Iris pigment epithelial cell (primary cell): ENCODE data around the gene IL10RA.
"Not testable (repeated sequence)": the region's sequence is repeated elsewhere in the genome, so short reads cannot be mapped to it uniquely, and the experiment has no call there.

Source experiments
- DNase-seq: peaks from one replicate; pipeline ENCODE4 v3.0.0-alpha.2; 2011; ENCODE audit warnings: low read depth

Gene IL10RA

DNA sequence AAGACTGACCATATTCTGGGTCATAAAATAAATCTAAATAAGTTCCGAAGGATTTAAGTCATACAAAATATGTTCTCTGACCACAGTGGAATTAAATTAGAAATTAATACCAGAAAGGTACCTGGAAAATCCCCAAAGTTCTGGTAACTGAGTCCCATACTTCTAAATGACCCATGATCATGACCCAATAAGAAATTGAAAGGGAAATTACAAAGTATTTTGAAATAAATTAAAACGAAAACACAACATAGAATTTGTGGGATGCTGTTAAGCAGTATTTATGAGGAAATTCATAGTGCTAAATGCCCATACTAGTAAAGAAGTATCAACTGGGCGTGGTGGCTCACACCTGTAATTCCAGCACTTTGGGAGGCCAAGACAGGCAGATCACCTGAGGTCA is 23.4 kb upstream of the IL10RA start:
- no peak for DNase-seq

DNA sequence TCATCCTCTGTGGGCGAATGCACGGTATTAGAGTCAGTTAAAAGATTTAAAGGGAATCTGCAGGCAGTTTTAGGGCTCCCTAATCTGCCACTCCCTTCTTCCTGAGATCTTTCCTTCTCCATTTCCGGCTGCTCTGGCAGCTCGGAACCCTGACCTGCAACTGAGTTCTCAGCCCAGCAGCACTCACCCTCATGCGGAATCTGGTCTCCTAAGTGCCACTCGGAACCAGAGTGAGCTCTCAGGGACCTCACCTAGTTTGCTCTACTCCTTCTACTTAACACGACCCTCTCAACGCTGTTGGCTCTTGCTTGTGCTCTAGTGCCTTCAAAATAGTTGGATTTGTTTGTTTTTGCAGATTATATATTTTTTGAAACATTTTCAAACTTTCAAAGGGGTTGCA is 19.3 kb upstream of the IL10RA start:
- DNase-seq, result no peak

DNA sequence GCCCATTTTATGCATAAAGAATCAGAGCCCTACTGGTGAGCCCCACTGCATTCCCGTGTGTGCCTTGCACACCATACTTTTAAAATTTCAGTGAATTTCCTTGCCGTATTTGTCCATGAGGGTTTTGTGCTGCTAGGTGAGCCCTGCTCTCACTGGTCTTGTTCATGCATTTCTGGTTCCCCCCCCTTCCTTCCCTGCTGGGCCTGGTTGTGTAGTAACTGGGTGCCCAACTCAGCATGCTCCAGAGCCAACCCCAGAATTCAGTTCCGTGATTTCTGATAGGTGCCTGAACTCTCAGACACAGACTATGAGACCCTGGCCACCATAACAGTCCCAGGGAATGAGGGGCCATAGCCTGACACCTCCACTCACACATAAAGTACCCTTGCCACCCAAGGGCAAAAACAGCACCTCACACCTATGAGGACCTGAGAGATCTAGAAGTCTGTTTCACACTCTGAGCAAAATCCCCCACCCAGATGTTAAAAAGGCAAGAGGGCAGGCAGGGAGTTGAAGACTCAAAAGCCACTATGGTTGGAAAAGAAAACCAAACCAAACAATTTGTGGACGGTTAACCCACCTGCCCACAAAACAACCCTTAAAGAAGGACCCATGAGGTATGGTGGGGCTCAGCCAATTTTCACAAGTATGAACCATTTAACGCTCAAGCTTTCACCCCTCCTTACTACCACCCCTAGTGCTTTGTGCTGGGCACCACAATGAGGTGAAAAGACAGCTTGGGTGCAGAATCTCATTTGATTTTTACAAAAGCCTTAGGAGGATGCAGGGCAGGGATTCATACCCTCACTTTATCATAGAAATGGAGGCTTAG is 16.8 kb upstream of the IL10RA start:
- DNase-seq, result no peak

DNA sequence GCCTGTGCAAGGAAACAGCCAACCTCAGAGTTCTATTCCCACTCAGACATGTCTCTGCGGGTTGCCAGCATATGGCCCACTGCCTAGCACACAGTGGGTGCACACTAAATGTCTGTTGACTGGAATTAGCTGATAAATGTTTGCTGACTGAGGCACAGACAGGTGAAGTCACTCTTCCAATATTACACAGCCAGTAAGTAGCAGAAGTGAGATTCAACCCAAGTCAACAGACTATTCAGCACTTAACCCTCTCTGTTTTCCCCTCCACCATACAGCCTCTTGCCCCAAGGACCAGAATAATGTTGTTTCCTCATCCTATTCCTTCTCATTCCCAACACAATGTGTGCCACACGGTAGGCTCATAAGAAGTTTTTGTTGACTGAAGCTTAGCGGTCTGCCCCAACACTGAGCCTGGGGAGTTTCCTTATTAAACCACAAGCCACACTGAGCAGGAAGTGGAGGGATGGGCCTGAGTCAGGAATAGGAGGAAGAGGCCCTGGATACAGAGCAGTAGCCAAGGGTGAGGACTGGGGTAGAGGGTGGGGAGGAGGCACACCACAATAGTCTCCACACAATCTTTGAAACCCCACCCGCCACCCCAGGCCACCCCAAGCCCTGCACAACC is 15.7 kb upstream of the IL10RA start:
- peak; percentile 37 for DNase-seq

DNA sequence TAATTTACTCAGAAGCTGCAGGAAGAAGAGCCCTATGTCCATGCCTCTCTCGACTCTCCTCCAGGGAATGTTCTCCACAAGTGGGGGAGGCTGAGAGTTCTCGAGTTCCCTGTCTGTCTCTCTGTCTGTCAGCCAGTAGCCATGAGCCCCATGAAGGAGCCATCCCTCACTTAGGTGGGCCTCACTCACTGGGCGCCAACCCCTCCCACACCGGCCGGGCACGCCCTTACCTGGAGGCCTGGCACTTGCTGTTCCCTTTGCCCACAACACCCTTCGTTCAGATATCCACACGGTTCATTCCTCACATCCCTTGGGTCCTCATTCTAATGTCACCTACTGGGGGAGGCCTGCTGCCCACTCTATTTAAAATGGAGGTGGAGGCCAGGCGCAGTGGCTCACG is 14.2 kb upstream of the IL10RA start:
- no peak for DNase-seq

DNA sequence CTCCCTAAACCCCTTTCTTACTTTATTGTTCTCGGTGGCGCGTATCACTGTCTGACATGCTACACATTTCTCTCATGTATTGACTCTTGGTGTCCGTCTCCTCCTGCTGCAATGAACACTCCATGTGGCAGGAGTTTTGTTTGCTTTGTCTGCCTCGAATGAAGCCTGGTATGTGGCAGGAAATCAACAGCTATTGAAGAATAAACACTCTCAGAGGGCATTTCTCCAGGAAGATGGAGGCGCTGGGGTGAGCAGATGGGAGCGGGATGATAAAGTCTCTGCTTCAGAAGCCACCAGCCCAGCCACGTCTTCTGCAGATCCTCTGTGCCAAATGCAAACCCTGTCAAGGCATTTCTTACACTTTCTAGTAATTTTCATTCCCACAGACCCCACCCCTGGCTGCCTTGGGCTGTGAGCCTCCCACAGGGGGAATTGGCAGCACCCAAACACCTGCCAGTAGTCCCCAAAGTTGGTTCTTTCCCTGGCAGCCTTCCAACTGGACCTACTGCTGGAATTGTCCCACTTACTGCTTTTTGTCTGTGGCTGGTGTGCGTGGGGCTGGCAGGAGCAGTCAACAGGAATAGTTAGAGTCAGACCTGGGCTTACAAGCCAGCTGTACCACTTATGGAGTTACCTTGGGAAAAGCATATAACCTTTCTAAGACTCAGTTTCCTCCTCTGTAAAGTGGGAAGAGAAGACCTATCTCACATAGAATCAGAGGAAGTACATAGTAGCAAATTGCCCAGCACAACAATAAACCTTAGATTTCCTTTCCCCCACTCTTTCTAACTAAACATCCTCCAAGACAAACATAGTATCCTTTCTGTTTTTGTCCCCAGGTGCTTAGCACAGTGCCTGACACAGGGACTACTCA is 13.3 kb upstream of the IL10RA start:
- no peak for DNase-seq

DNA sequence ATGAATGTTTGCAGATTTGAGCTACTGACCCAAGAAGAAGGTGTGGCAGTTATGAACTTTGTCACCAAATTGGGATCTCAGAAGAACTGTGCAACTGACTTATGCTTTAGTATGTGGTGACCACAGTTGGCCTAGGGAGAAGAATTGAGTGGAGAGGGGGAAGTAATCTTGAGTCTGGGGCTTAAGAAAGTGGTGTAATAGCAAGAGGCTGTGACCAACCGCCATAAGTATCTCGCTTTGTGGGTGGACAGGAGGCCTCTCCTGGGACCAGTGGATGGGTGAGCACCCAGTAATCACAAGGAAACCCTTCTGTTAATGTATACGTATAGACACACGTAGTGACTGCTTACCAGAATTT is 12.7 kb upstream of the IL10RA start:
- no peak for DNase-seq

DNA sequence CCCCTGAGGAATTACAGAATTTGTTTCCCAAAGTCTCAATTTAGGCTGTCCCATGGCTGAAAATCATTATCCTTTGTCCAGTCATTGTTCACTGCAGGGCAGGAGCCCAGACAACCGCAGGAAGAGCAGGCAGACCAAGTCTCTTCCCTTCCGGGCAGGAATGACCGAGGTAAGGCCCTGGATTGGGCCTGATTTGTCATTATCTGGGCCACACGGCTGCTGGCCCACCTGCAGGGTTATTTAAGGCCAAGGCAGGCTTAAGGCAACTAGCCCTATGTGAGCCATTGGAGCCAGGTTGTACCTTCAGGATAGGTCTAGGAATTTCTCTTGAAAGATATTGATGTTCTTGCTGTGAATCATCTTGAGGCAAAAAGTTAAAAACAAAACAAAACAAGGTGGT is 9.7 kb upstream of the IL10RA start:
- no peak for DNase-seq

DNA sequence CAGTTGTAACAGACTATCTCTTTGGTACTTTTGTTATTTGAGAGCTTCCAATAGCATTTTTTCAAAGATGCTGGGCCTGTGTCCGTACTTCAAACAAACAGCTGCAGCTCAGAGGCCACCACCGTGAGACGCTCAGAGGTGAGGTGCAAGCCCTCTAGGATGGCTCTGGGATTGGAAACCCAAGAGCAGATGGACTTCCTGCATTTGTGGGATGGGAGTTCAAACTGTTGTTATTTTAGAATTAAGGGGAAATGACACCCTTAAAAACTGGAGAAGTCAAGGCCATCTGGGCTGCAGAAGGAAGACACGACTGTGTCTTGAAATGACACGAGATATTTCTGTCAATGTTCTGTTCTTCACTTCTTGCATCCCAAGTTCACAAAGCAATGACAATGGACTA is 9.2 kb upstream of the IL10RA start:
- no peak for DNase-seq

DNA sequence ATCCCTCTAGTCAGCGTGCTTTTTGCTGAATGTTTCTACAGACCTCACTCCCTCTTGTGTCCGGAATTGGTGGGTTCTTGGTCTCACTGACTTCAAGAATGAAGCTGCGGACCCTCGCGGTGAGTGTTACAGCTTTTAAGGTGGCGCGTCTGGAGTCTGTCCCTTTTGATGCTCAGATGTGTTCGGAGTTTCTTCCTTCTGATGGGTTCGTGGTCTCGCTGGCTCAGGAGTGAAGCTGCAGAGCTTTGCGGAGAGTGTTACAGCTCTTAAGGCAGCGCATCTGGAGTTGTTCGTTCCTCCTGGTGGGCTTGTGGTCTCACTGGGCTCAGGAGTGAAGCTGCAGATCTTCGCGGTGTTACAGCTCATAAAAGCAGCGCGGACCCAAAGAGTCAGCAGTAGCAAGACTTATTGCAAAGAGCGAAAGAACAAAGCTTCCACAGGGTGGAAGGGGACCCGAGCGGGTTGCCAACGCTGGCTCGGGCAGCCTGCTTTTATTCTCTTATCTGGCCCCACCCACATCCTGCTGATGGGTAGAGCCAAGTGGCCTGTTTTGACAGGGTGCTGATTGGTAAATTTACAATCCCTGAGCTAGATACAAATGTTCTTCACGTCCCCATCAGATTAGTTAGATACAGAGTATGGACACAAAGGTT is 8.5 kb upstream of the IL10RA start:
- DNase-seq, result not testable (repeated sequence)

DNA sequence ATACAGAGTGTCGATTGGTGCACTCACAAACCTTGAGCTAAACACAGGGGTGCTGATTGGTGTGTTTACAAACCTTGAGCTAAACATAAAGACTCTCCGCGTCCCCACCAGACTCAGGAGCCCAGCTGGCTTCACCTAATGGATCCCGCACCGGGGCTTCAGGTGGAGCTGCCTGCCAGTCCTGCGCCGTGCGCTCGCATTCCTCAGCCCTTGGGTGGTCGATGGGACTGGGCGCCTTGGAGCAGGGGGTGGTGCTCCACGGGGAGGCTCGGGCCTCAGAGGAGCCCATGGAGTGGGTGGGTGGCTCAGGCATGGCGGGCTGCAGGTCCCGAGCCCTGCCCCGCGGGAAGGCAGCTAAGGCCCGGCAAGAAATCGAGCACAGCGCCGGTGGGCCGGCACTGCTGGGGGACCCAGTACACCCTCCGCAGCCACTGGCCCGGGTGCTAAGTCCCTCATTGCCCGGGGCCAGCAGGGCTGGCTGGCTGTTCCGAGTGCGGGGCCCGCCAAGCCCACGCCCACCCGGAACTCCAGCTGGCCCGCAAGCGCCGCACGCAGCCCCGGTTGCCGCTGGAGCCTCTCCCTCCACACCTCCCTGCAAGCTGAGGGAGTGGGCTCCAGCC is 7.8 kb upstream of the IL10RA start:
- not testable (repeated sequence) for DNase-seq

DNA sequence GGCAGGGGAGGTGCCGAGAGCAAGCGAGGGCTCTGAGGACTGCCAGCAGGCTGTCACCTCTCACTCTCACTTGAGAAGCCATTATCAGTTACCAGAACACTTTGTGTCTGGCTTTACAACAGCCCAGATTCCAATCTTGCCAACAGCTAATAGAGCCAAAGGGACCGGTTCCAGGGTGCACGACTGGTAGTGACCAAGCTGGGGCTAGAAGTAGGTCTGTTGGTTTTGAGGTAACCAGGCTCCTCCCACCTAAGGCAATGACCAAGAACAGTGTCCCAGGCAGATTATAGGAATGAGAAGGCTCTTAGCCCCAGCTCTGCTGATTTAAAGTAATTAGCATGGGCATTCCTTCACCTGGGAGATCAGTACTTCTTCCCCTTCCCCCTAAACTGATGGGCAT is 7.2 kb upstream of the IL10RA start:
- DNase-seq, result no peak

DNA sequence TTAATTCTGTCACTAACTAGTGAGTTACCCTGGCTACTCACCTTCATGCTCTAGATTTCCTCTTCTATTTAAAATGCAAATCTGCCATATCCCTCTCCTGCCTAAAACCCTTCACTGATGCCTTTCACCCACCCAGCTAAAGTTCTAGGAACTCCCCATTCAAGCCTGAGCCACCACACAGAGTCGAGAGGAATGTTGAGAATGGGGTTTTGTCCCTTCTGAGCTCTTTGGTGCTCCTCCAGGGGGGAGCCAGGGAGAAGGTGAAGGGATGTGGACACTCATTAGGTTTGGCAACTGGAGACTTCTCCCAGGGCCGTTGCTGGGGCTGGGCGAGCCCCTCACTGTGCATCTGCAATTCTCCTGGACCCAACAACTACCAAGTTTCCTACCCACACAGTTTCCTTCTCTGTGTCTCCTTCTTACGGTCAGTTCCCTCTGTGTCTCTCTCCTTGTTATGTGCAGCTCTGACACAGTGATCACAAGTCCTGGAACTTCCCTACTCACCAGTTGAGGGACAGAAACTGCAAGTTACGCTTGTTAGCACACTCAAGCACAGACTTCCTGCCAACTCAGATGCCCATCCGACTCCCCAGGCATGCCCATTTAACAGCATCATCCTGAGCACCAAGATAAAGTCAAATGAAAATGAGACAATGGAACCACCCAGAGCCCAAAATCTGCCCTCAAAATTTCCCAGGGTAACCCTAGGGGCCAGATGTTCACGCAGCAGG is 6.5 kb upstream of the IL10RA start:
- no peak for DNase-seq

DNA sequence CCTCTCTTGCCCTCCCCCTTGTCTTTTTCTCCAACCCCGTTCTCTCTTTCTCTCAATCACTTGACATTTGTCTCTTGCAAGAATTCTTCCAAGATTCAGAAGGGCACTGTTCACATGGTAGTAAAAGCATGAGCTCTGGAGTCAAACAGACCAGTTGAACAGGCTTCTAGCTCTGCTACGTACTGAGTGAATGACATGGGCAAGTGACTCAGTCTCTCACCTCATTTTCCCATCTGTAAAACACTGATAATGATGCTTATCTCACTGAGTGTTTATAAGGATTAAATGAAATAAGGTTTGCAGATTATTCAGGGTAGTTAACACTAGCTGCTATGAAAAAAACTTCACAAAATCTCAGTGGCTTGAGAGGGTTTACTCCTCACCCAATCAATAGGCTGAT is 5.9 kb upstream of the IL10RA start:
- DNase-seq, result no peak

DNA sequence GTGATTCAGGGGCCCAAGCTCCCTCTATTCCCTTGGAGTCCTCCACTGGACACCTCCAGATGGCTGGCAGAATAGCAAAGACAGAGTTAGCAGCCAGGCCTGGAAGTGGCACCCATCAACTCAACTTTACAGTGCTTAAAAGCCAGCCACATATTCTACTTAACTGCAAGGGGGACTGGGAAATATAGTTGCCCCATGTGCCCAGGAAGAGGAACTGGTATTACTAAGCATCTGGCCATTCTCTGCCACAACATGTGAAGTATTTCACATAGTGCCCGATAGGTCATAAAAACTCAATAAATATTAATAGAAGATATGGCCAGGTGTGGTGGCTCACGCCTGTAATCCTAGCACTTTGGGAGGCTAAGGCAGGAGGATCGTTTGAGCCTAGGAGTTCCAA is 5.5 kb upstream of the IL10RA start:
- no peak for DNase-seq

DNA sequence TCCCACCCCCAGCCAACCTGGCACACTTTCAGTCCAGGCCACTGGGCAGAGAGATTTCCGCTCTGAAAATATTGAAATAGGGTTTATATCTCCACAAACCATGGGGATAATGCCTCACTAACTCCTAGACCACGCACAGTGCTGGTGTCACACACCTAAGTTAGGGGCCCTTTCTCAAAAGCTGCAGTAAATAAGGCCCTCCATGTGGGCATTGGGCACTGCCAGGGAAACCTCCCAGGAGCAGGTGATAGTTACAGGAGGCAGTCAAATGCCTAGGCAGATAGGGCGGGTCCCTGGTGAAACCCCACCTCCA is 3.1 kb upstream of the IL10RA start:
- no peak for DNase-seq

DNA sequence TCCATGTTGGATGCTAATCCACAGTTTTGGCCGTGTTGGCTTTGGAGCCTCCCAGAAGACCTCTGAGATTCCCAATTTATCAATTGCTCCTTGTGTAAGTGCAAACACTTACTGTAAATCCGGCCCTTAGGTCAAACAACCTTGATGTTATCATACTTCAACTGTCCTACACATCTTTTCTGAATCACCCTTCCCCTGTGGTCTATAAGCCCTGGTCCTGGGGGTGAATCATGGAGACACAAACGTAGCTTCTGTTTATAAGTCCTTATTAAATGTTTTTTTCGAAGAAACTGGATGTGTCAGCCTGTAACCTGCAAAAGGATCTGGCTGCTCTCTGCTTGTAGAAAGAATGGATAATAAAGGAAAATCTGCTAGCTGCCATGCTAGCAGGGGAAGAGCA is 1.7 kb upstream of the IL10RA start:
- peak; percentile 13 for DNase-seq

DNA sequence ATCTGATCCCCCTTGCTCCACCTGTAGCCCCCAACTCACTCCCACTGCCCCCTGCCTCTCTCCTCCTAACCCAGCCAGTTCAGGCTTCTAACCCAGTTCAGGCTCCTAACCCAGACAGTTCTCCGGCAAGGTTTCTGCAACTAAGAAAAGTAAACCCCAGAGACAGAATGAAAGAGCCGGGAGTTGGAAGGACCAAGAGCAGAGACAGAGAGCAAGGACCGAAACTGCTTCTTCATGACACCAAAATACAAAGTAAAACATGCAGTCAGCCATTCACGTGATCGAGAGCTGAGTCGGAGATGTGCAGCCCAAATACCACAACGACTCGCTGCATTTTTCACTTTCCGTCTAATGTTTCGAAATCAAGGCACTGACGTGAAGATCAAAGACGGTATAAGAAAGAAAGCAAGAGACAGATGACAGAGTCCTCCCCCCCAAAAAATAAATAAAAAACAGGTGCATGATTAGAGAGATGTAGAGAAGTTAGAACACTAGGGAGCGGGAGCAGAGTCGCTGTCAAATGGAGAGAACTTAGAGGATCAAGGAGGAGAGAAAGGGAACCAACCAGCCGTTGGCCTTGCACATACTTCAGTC is 884 bp downstream of the IL10RA start:
- DNase-seq, result peak; percentile 12

DNA sequence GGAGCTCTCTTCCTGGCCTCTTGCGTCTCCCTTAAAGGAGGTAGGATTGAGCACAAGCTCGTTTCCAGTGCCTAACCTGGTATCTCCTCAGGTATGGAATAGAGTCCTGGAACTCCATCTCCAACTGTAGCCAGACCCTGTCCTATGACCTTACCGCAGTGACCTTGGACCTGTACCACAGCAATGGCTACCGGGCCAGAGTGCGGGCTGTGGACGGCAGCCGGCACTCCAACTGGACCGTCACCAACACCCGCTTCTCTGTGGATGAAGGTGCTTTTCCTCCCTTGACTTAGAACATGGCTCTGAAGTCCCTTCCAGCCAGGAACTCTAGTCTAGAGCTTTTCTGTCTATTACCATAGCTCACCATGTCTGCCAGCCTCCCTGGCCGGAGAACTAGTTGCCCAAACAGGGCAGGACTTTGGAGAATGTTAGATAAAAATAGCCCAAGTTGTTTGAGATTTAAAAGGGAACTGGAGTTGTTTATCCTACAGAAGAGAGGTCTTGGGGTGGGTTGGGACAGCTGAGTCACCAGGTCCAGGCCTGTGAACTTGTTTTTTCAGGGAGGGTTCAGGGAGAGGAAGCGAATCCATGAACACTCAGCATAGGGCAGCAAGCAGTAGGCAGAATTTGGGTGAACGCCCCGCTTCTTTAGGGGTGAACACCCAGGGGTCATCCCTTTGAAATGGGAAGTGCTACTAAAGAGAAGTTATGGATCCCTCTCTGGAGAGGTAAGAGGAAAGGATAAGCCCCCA is 3.3 kb downstream of the IL10RA start:
- DNase-seq, result no peak

DNA sequence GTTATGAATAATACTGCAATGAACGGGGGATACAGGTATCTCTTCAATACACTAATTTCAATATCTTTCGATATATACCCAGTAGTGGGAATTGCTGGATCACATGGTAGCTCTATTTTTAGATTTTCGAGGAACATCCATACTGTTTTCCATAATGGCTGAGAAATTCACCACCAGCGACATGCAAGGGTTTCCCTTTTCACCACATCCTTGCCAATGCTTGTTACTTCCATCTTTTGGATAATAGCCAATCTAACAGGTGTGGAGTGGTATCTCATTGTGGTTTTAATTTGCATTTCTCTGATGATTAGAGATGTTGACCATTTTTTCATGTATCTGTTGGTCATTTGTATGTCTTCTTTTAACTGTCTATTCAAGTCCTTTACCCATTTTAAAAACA is 5.9 kb downstream of the IL10RA start:
- no peak for DNase-seq
